Measurements from ENCODE around the gene CPEB4.
A peak's percentile ranks its signal among the peaks of the same experiment; 100 is the strongest.

CPEB4 gene
- 35.1 to 61.4 (median 49.2) reads per million in 3 experiments for total RNA-seq

- peak; percentile 98 for DNase-seq
These were observed at the start of gene CPEB4 for GRCh38 chr5:173887610-173888472. Gene CPEB4 (plus strand): TSS chr5:173888349. CDS start chr5:173889734, 1,385 bp downstream.

- no peak for DNase-seq
These were observed 48.9 kb upstream of the CPEB4 start for GRCh38 chr5:173839117-173839713.

- no peak for DNase-seq
These were observed 47.8 kb upstream of the CPEB4 start for GRCh38 chr5:173840111-173840983.

- DNase-seq, result no peak
These were observed 46.4 kb upstream of the CPEB4 start for GRCh38 chr5:173841710-173842109.

- no peak for DNase-seq
These were observed 44.4 kb upstream of the CPEB4 start for GRCh38 chr5:173843794-173844193.

- DNase-seq, result no peak
These were observed 42.8 kb upstream of the CPEB4 start for GRCh38 chr5:173845321-173845720.

- no peak for DNase-seq
These were observed 41.1 kb upstream of the CPEB4 start for GRCh38 chr5:173846929-173847501.

- DNase-seq, result no peak
These were observed 39.1 kb upstream of the CPEB4 start for GRCh38 chr5:173848986-173849596.

GRCh38 chr5:173849908-173850307 is 38.2 kb upstream of the CPEB4 start:
- DNase-seq, result no peak

GRCh38 chr5:173850659-173851058 is 37.5 kb upstream of the CPEB4 start:
- no peak for DNase-seq

GRCh38 chr5:173851595-173852243 is 36.4 kb upstream of the CPEB4 start:
- DNase-seq, result no peak

GRCh38 chr5:173852790-173853359 is 35.3 kb upstream of the CPEB4 start:
- DNase-seq, result no peak

- DNase-seq, result no peak
These were observed 34.6 kb upstream of the CPEB4 start for GRCh38 chr5:173853370-173854131.

GRCh38 chr5:173855162-173855994 is 32.8 kb upstream of the CPEB4 start:
- DNase-seq, result no peak

GRCh38 chr5:173855995-173856656 is 32.0 kb upstream of the CPEB4 start:
- DNase-seq, result no peak

GRCh38 chr5:173857234-173857633 is 30.9 kb upstream of the CPEB4 start:
- no peak for DNase-seq

GRCh38 chr5:173858021-173858669 is 30.0 kb upstream of the CPEB4 start:
- DNase-seq, result no peak

GRCh38 chr5:173858670-173859407 is 29.3 kb upstream of the CPEB4 start:
- no peak for DNase-seq
